Breast epithelium (tissue), 4 donors: ENCODE data around the gene ACOX3. TPM values are rescaled to one million over a fixed set of nuclear protein-coding genes. Genes with fewer than 3 reads are reported as not detected.
"Not testable (repeated sequence)": the region's sequence is repeated elsewhere in the genome, so short reads cannot be mapped to it uniquely, and the experiment has no call there.

Source experiments
- DNase-seq, 2 donors: peaks; one replicate each; pipeline ENCODE4 v3.0.0-alpha.2; 2019; ENCODE audit warnings: low spot score in 2 of 2
- H3K27ac ChIP-seq, 2 donors: fragments of 200-600 bp; sonication (generic) in 1 of 2; one replicate each; pipeline ENCODE4 v1.5.1; 2016 to 2019; ENCODE audit warnings: mild to moderate bottlenecking in 1 of 2
- H3K27me3 ChIP-seq, 2 donors: fragments of 200-600 bp; sonication (generic) in 1 of 2; one replicate each; pipeline versions ENCODE4 v1.5.1 to v1.6.0; 2017 to 2019; ENCODE audit warnings: control low read depth in 1 of 2, mild to moderate bottlenecking in 1 of 2
- H3K36me3 ChIP-seq: fragments of 200-600 bp; one replicate; pipeline ENCODE4 v1.5.1; 2019
- H3K4me1 ChIP-seq, 2 donors: fragments of 200-600 bp; sonication (generic); one replicate each; pipeline ENCODE4 v1.5.1; 2016 to 2019; ENCODE audit warnings: control low read depth in 1 of 2
- H3K4me3 ChIP-seq, 3 donors: fragments of 200-600 bp; sonication (generic); 1 replicate in 2 of 3; 2 replicates in 1 of 3; pipeline ENCODE4 v1.5.1; 2016 to 2019; ENCODE audit warnings: mild to moderate bottlenecking in 3 of 3, moderate library complexity in 2 of 3
- H3K9me3 ChIP-seq, 2 donors: fragments of 200-600 bp; sonication (generic) in 1 of 2; one replicate each; pipeline ENCODE4 v1.5.1; 2016 to 2019; ENCODE audit warnings: control low read depth in 1 of 2
- CTCF ChIP-seq, 3 donors: fragments of 450-650 bp; IDR thresholded peaks; one replicate each; pipeline ENCODE4 v1.5.1; 2016 to 2017; ENCODE audit warnings: antibody characterized with exemption in 3 of 3, mild to moderate bottlenecking in 3 of 3, moderate library complexity in 3 of 3
- POLR2A ChIP-seq: fragments of 450-650 bp; IDR thresholded peaks from one replicate; pipeline ENCODE4 v1.6.1; 2016; ENCODE audit warnings: antibody characterized with exemption, mild to moderate bottlenecking, moderate library complexity
- POLR2AphosphoS5 ChIP-seq, 3 donors: sonication (generic); formaldehyde crosslinking; IDR thresholded peaks; one replicate each; pipeline ENCODE4 v1.6.1; 2017; ENCODE audit warnings: antibody characterized with exemption in 3 of 3
- intact Hi-C: fragments of 100-400 bp; cut with DNase I; formaldehyde crosslinking; loops from one replicate; pipeline ENCODE4 v1.15.1; 2023; ENCODE audit warnings: low total_unique reads
- total RNA-seq, 3 donors: library from RNA; depleted of rRNA; stranded (reverse); fragments of >200 nt; gene quantifications; one replicate each; pipeline ENCODE4 v1.1.0, GENCODE V29; 2016

ACOX3 gene
- total RNA-seq, 3 donors from 2014 or later = 24.0 to 69.4 (median 47.9) TPM

GRCh38 chr4:8427761-8428287 is 12.7 kb downstream of the ACOX3 start:
- no peaks in the 10 kb centered on the region for H3K27me3 ChIP-seq
- no peaks in the 10 kb centered on the region for H3K9me3 ChIP-seq
- no peak for TF ChIP-seq POLR2A
- TF ChIP-seq POLR2AphosphoS5 (IDR thresholded peaks at IDR 0.05) = no peak
- TF ChIP-seq CTCF (IDR thresholded peaks at IDR 0.05) = no peak
- peak; percentile 66 to 67 for DNase-seq
- H3K27ac ChIP-seq = peak overlapping the region; percentile 91 to 94
- intact Hi-C loops = no loop called here
- H3K36me3 ChIP-seq = no peaks in the 10 kb centered on the region
- peak overlapping the region; percentile 78 to 98 (median 89) for H3K4me3 ChIP-seq
- peaks cover 0 to 21% of the 10 kb centered on the region in 2 donors for H3K4me1 ChIP-seq

GRCh38 chr4:8427262-8427661 is 13.3 kb downstream of the ACOX3 start:
- intact Hi-C loops = no loop called here
- peaks cover 0 to 21% of the 10 kb centered on the region in 2 donors for H3K4me1 ChIP-seq
- peak overlapping the region; percentile 78 to 98 (median 89) for H3K4me3 ChIP-seq
- no peak for TF ChIP-seq CTCF (IDR thresholded peaks at IDR 0.05)
- TF ChIP-seq POLR2A = no peak
- no peak for TF ChIP-seq POLR2AphosphoS5 (IDR thresholded peaks at IDR 0.05)
- no peaks in the 10 kb centered on the region for H3K36me3 ChIP-seq
- H3K9me3 ChIP-seq = no peaks in the 10 kb centered on the region
- peak overlapping the region; percentile 91 to 94 for H3K27ac ChIP-seq
- DNase-seq = no peak
- H3K27me3 ChIP-seq = no peaks in the 10 kb centered on the region

- peaks cover 0 to 16% of the 10 kb centered on the region in 2 donors for H3K4me1 ChIP-seq
- TF ChIP-seq POLR2AphosphoS5 (IDR thresholded peaks at IDR 0.05) = no peak
- no peak for TF ChIP-seq CTCF (IDR thresholded peaks at IDR 0.05)
- no peaks in the 10 kb centered on the region for H3K27me3 ChIP-seq
- no peak for DNase-seq
- no peak overlapping the region for H3K4me3 ChIP-seq
- peak overlapping the region; percentile 52 to 71 for H3K27ac ChIP-seq
- H3K9me3 ChIP-seq = no peaks in the 10 kb centered on the region
- intact Hi-C loops = no loop called here
- H3K36me3 ChIP-seq = no peaks in the 10 kb centered on the region
Measured at GRCh38 chr4:8422786-8423185, 17.7 kb downstream of the ACOX3 start.

- Histone ChIP-seq H3K9me3 (no peaks in the 10 kb centered on the region), H3K4me1 (peaks cover 0 to 16% of the 10 kb centered on the region in 2 donors), H3K27me3 (no peaks in the 10 kb centered on the region), H3K36me3 (no peaks in the 10 kb centered on the region), H3K4me3 (no peak overlapping the region), H3K27ac (peak overlapping the region; percentile 52 to 71)
- peak; percentile 71 to 77 for DNase-seq
- intact Hi-C loops = no loop called here
- peak in 2 of 3 donors; percentile 50 to 75 for TF ChIP-seq POLR2AphosphoS5 (IDR thresholded peaks at IDR 0.05)
- TF ChIP-seq CTCF (IDR thresholded peaks at IDR 0.05) = no peak
Measured at GRCh38 chr4:8422327-8422726, 18.2 kb downstream of the ACOX3 start.

- H3K4me3 ChIP-seq, H3K9me3 ChIP-seq, H3K36me3 ChIP-seq, DNase-seq, intact Hi-C loops, H3K27me3 ChIP-seq, H3K4me1 ChIP-seq: not testable (repeated sequence)
- peak overlapping the region; percentile 38 to 71 for H3K27ac ChIP-seq
Measured at GRCh38 chr4:8420151-8420550, 20.4 kb downstream of the ACOX3 start.
